ENCODE data around the gene NDRG3. TPM values are rescaled to one million over a fixed set of nuclear protein-coding genes. Genes with fewer than 3 reads are reported as not detected.

Gene NDRG3
- polyA plus RNA-seq, 1 donor from 2014 or later: 61.0 TPM

- Histone ChIP-seq H3K4me2 (ENCODE audit: low read length) (no peak overlapping the region), H3K79me2 (replicated peaks; ENCODE audit: insufficient read depth, low read length) (no peaks in the 10 kb centered on the region), H3K9me2 (ENCODE audit: insufficient read depth, low read length) (no peaks in the 10 kb centered on the region), H3K9me3 (ENCODE audit: low read length) (no peaks in the 10 kb centered on the region), H3K27me3 (ENCODE audit: insufficient read depth, low read depth, low read length) (no peaks in the 10 kb centered on the region), H4K20me1 (ENCODE audit: insufficient read depth) (no peaks in the 10 kb centered on the region), H3K4me3 (ENCODE audit: low read length) (no peak overlapping the region), H3F3A (ENCODE audit: insufficient read depth, low read length, poor library complexity, severe bottlenecking) (no peaks in the 10 kb centered on the region), H2AFZ (ENCODE audit: low read depth, low read length) (no peak overlapping the region), H3K9ac (ENCODE audit: low read length) (no peak overlapping the region), H3K27ac (ENCODE audit: low read length) (no peak overlapping the region), H3K36me3 (ENCODE audit: insufficient read depth, low read length) (no peaks in the 10 kb centered on the region)
- TF ChIP-seq RAD21 (conservative IDR thresholded peaks at IDR 0.05) (no peak), REST (IDR thresholded peaks at IDR 0.05; ENCODE audit: borderline replicate concordance) (no peak), SMC3 (conservative IDR thresholded peaks at IDR 0.05; ENCODE audit: poor library complexity) (no peak), EP300 (conservative IDR thresholded peaks at IDR 0.05; ENCODE audit: poor library complexity, severe bottlenecking) (no peak), MXI1 (conservative IDR thresholded peaks at IDR 0.05; ENCODE audit: poor library complexity, severe bottlenecking) (no peak), CTCF (IDR thresholded peaks at IDR 0.05; ENCODE audit: poor library complexity, severe bottlenecking) (no peak), EZH2 (IDR thresholded peaks at IDR 0.05; ENCODE audit: borderline replicate concordance, insufficient read depth, low read length, poor library complexity, severe bottlenecking) (no peak), TAF1 (IDR thresholded peaks at IDR 0.05; ENCODE audit: low read depth) (no peak), POLR2AphosphoS5 (IDR thresholded peaks at IDR 0.05) (no peak)
Measured at GRCh38 chr20:36717021-36717420, 28.9 kb downstream of the NDRG3 start.

GRCh38 chr20:36712775-36713174 lies 33.1 kb downstream of the NDRG3 start:
- Histone ChIP-seq H3K9ac (ENCODE audit: low read length) (no peak overlapping the region), H3F3A (ENCODE audit: insufficient read depth, low read length, poor library complexity, severe bottlenecking) (no peaks in the 10 kb centered on the region), H3K9me2 (ENCODE audit: insufficient read depth, low read length) (no peaks in the 10 kb centered on the region), H2AFZ (ENCODE audit: low read depth, low read length) (no peak overlapping the region), H3K4me2 (ENCODE audit: low read length) (no peak overlapping the region), H3K27ac (ENCODE audit: low read length) (no peak overlapping the region), H3K9me3 (ENCODE audit: low read length) (no peaks in the 10 kb centered on the region), H3K79me2 (replicated peaks; ENCODE audit: insufficient read depth, low read length) (no peaks in the 10 kb centered on the region), H3K27me3 (ENCODE audit: insufficient read depth, low read depth, low read length) (no peaks in the 10 kb centered on the region), H3K4me3 (ENCODE audit: low read length) (no peak overlapping the region), H3K36me3 (ENCODE audit: insufficient read depth, low read length) (no peaks in the 10 kb centered on the region), H4K20me1 (ENCODE audit: insufficient read depth) (no peaks in the 10 kb centered on the region)
- TF ChIP-seq MXI1 (conservative IDR thresholded peaks at IDR 0.05; ENCODE audit: poor library complexity, severe bottlenecking) (no peak), EZH2 (IDR thresholded peaks at IDR 0.05; ENCODE audit: borderline replicate concordance, insufficient read depth, low read length, poor library complexity, severe bottlenecking) (no peak), RAD21 (conservative IDR thresholded peaks at IDR 0.05) (no peak), TAF1 (IDR thresholded peaks at IDR 0.05; ENCODE audit: low read depth) (no peak), CTCF (IDR thresholded peaks at IDR 0.05; ENCODE audit: poor library complexity, severe bottlenecking) (no peak), EP300 (conservative IDR thresholded peaks at IDR 0.05; ENCODE audit: poor library complexity, severe bottlenecking) (no peak), POLR2AphosphoS5 (IDR thresholded peaks at IDR 0.05) (no peak), REST (IDR thresholded peaks at IDR 0.05; ENCODE audit: borderline replicate concordance) (no peak), SMC3 (conservative IDR thresholded peaks at IDR 0.05; ENCODE audit: poor library complexity) (no peak)
